Measurements from ENCODE around the gene DGKZ.

GRCh38 chr11:46363455-46364005 lies 16.3 kb downstream of the DGKZ start:
- TF ChIP-seq CTCF (IDR thresholded peaks at IDR 0.05) (no peak), ZFX (IDR thresholded peaks at IDR 0.05; ENCODE audit: borderline replicate concordance) (no peak)

All from 22Rv1 (cell line).